ENCODE results near the gene TCEA3.

The TCEA3 gene

GRCh38 chr1:23344987-23345472, 79.5 kb downstream of the TCEA3 start:
- in situ Hi-C loops (cut with MboI; ENCODE audit: low sequenced_read_pairs): no loop called here
- no peaks in the 10 kb centered on the region for H3K27me3 ChIP-seq (ENCODE audit: low read depth)
- H3K4me1 ChIP-seq: peaks cover 18% of the 10 kb centered on the region
- no peaks in the 10 kb centered on the region for H3K9me3 ChIP-seq
- H3K4me3 ChIP-seq: peak overlapping the region; percentile 61
- DNase-seq (ENCODE audit: low spot score in 2 of 2): peak in 1 of 2 experiments; percentile 35
- peaks cover 3% of the 10 kb centered on the region; the same call in 1 of the 2 replicates for H3K36me3 ChIP-seq (replicated peaks)

GRCh38 chr1:23344111-23344986, 80.2 kb downstream of the TCEA3 start, which contains the start of gene HNRNPR:
Gene HNRNPR, minus strand, starts transcription at chr1:23344284. Its CDS starts 3,276 bp downstream, at chr1:23341008.
- Histone ChIP-seq H3K9me3 (no peaks in the 10 kb centered on the region), H3K4me3 (peak within 1 kb of the TSS; percentile 61), H3K4me1 (peaks cover 23% of the 10 kb centered on the region), H3K27me3 (ENCODE audit: low read depth) (no peaks in the 10 kb centered on the region), H3K36me3 (replicated peaks) (peaks cover 3% of the 10 kb centered on the region; the same call in 1 of the 2 replicates)
- peak; percentile 99 to 100 for DNase-seq (ENCODE audit: low spot score in 2 of 2)
- in situ Hi-C loops (cut with MboI; ENCODE audit: low sequenced_read_pairs): no loop called here

GRCh38 chr1:23343221-23344110, 81.1 kb downstream of the TCEA3 start:
- in situ Hi-C loops (cut with MboI; ENCODE audit: low sequenced_read_pairs): no loop called here
- Histone ChIP-seq H3K9me3 (no peaks in the 10 kb centered on the region), H3K36me3 (replicated peaks) (peaks cover 10% of the 10 kb centered on the region), H3K4me3 (peak overlapping the region; percentile 61), H3K4me1 (peaks cover 27% of the 10 kb centered on the region), H3K27me3 (ENCODE audit: low read depth) (no peaks in the 10 kb centered on the region)
- DNase-seq (ENCODE audit: low spot score in 2 of 2): peak; percentile 28 to 45

GRCh38 chr1:23341931-23342692, 82.4 kb downstream of the TCEA3 start:
- peaks cover 23% of the 10 kb centered on the region for H3K36me3 ChIP-seq (replicated peaks)
- no peaks in the 10 kb centered on the region for H3K9me3 ChIP-seq
- H3K4me1 ChIP-seq: peaks cover 31% of the 10 kb centered on the region
- H3K4me3 ChIP-seq: peak overlapping the region; percentile 61
- H3K27me3 ChIP-seq (ENCODE audit: low read depth): no peaks in the 10 kb centered on the region
- DNase-seq (ENCODE audit: low spot score in 2 of 2): peak in 1 of 2 experiments; percentile 68
- in situ Hi-C loops (cut with MboI; ENCODE audit: low sequenced_read_pairs): no loop called here

- no peaks in the 10 kb centered on the region for H3K27me3 ChIP-seq (ENCODE audit: low read depth)
- DNase-seq (ENCODE audit: low spot score in 2 of 2): no peak
- H3K4me1 ChIP-seq: peaks cover 25% of the 10 kb centered on the region
- H3K4me3 ChIP-seq: no peak overlapping the region
- in situ Hi-C loops (cut with MboI; ENCODE audit: low sequenced_read_pairs): loop anchor here (10.0 kb wide), 1 partner anchor 65 kb away; no protein-coding TSS in a partner anchor
- no peaks in the 10 kb centered on the region for H3K9me3 ChIP-seq
- peaks cover 40% of the 10 kb centered on the region for H3K36me3 ChIP-seq (replicated peaks)
These were observed 84.9 kb downstream of the TCEA3 start for GRCh38 chr1:23339632-23340031.

- H3K4me1 ChIP-seq: peaks cover 25% of the 10 kb centered on the region
- in situ Hi-C loops (cut with MboI; ENCODE audit: low sequenced_read_pairs): loop anchor here (10.0 kb wide), 1 partner anchor 67 kb away; no protein-coding TSS in a partner anchor
- H3K36me3 ChIP-seq (replicated peaks): peaks cover 56% of the 10 kb centered on the region
- no peak overlapping the region for H3K4me3 ChIP-seq
- H3K27me3 ChIP-seq (ENCODE audit: low read depth): no peaks in the 10 kb centered on the region
- H3K9me3 ChIP-seq: no peaks in the 10 kb centered on the region
- no peak for DNase-seq (ENCODE audit: low spot score in 2 of 2)
These were observed 86.7 kb downstream of the TCEA3 start for GRCh38 chr1:23337869-23338268.

GRCh38 chr1:23331713-23332112, 92.8 kb downstream of the TCEA3 start:
- no peaks in the 10 kb centered on the region for H3K27me3 ChIP-seq (ENCODE audit: low read depth)
- no peak for DNase-seq (ENCODE audit: low spot score in 2 of 2)
- no peaks in the 10 kb centered on the region for H3K4me1 ChIP-seq
- H3K36me3 ChIP-seq (replicated peaks): peaks cover 83% of the 10 kb centered on the region
- no peak overlapping the region for H3K4me3 ChIP-seq
- no peaks in the 10 kb centered on the region for H3K9me3 ChIP-seq
- in situ Hi-C loops (cut with MboI; ENCODE audit: low sequenced_read_pairs): loop anchor here (10.0 kb wide), 1 partner anchor 73 kb away; no protein-coding TSS in a partner anchor
